CD4-positive, alpha-beta T cell (primary cell): ENCODE results near the gene POLRMT. TPM values are rescaled to one million over a fixed set of nuclear protein-coding genes. Genes with fewer than 3 reads are reported as not detected.
"Not testable (repeated sequence)": the region's sequence is repeated elsewhere in the genome, so short reads cannot be mapped to it uniquely, and the experiment has no call there.

Experiments used
- ATAC-seq: fragments of 200-7000 bp; cut with Tn5 transposase; one replicate; pipeline ENCODE4 v1.10.0; 2022; ENCODE audit warnings: mild to moderate bottlenecking; ENCODE audit not compliant: poor library complexity
- CTCF ChIA-PET: fragments of 350-600 bp; sonication (Branson Sonifier 250); formaldehyde crosslinking; loops from one replicate; lab custom pipeline; 2021; ENCODE audit warnings: antibody characterized with exemption, inconsistent platforms; lab: Charles Lee
- POLR2A ChIA-PET: fragments of 350-600 bp; sonication (Branson Sonifier 250); formaldehyde crosslinking; loops from one replicate; lab custom pipeline; 2021; ENCODE audit warnings: antibody characterized with exemption, inconsistent platforms; lab: Charles Lee
- DNase-seq, 14 experiments: peaks; one replicate each; pipeline ENCODE4 v3.0.0-alpha.2; 2013 to 2020; ENCODE audit warnings: mixed read lengths in 2 of 14
- H3K27ac ChIP-seq, 2 donors: one replicate each; pipeline versions ENCODE4 v1.5.1 to v1.7.0; 2013; ENCODE audit warnings: low read length in 2 of 2, low read depth in 1 of 2, mild to moderate bottlenecking in 1 of 2
- H3K27me3 ChIP-seq, 2 experiments: 1 replicate in 1 of 2; 2 replicates in 1 of 2; pipeline versions ENCODE4 v1.6.1 to v1.7.0; 2013; ENCODE audit warnings: low read length in 2 of 2, control low read depth in 1 of 2, mild to moderate bottlenecking in 1 of 2, moderate library complexity in 1 of 2; ENCODE audit not compliant: insufficient read depth in 2 of 2, control insufficient read depth in 1 of 2
- H3K36me3 ChIP-seq: one replicate; pipeline ENCODE4 v1.6.1; 2013; ENCODE audit warnings: low read length, control low read depth; ENCODE audit not compliant: insufficient read depth
- H3K4me1 ChIP-seq: one replicate; pipeline ENCODE4 v1.6.1; 2013; ENCODE audit warnings: low read length, control low read depth; ENCODE audit not compliant: insufficient read depth
- H3K4me3 ChIP-seq: one replicate; pipeline ENCODE4 v1.5.1; 2013; ENCODE audit warnings: mild to moderate bottlenecking, low read length, moderate library complexity
- H3K9me3 ChIP-seq, 2 experiments: 1 replicate in 1 of 2; 2 replicates in 1 of 2; pipeline versions ENCODE4 v1.6.1 to v1.7.0; 2013; ENCODE audit warnings: low read length in 2 of 2, mild to moderate bottlenecking in 2 of 2, control low read depth in 1 of 2, moderate library complexity in 1 of 2; ENCODE audit not compliant: control insufficient read depth in 1 of 2, insufficient read depth in 1 of 2
- H3K27ac Mint-ChIP-seq: one replicate; pipeline ENCODE4 v1.8.0; 2020; ENCODE audit warnings: mixed read lengths
- H3K27me3 Mint-ChIP-seq: one replicate; pipeline ENCODE4 v1.8.0; 2021; ENCODE audit warnings: mixed read lengths
- H3K36me3 Mint-ChIP-seq: one replicate; pipeline ENCODE4 v1.8.0; 2021; ENCODE audit warnings: low read depth, mixed read lengths
- H3K4me1 Mint-ChIP-seq: one replicate; pipeline ENCODE4 v1.8.0; 2021; ENCODE audit warnings: low read depth, mixed read lengths
- H3K4me3 Mint-ChIP-seq: one replicate; pipeline ENCODE4 v1.8.0; 2020; ENCODE audit warnings: mild to moderate bottlenecking, mixed read lengths
- H3K9me3 Mint-ChIP-seq: one replicate; pipeline ENCODE4 v1.8.0; 2020; ENCODE audit warnings: mixed read lengths
- CTCF ChIP-seq: fragments of 200-600 bp; IDR thresholded peaks from one replicate; pipeline ENCODE4 v1.8.0; 2022; ENCODE audit warnings: antibody characterized with exemption, mild to moderate bottlenecking
- intact Hi-C, 2 experiments: fragments of 100-400 bp; cut with DNase I in 1 of 2; cut with micrococcal nuclease in 1 of 2; formaldehyde crosslinking; loops; one replicate each; pipeline versions ENCODE4 v1.15.1 to v1.9.0; 2023 to 2025; cut with DNase I, micrococcal nuclease
- total RNA-seq, 174 experiments: library from RNA in 2 of 174; stranded (reverse) in 2 of 174; gene quantifications; one replicate each; pipeline ENCODE4 v1.2.3 and lab custom pipeline; 2021 to 2026

The POLRMT gene
- total RNA-seq, 2 experiments from 2014 or later, result 54.4 to 56.2 TPM

DNA sequence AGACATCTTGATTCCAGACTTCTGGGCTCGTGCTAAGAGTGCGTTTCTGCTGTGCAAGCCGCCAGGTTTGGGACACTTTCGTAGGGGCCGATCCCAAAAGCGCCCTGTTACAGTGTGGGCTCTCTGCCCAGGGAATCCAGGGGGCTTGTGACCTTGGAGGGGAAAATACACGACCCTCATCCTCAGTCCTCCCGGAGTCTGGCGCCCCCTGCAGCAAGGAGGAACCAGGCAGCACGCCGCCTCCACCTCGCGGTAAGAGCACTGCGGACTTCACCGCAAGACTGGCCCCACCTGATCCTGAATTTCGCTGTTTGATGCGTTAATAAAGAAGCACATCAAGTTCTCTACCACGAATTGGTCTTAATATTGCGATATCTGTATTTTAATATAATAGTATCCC lies 5.2 kb downstream of the POLRMT start:
- Mint-ChIP-seq H3K27me3 (no peaks in the 10 kb centered on the region), H3K4me3 (no peak overlapping the region), H3K4me1 (peaks cover 27% of the 10 kb centered on the region), H3K27ac (no peak overlapping the region), H3K9me3 (no peaks in the 10 kb centered on the region), H3K36me3 (peaks cover 57% of the 10 kb centered on the region)
- Histone ChIP-seq H3K9me3 (peaks cover 0 to 4% of the 10 kb centered on the region in 2 experiments), H3K27ac (no peak overlapping the region), H3K4me1 (peaks cover 30% of the 10 kb centered on the region), H3K36me3 (peaks cover 55% of the 10 kb centered on the region), H3K27me3 (no peaks in the 10 kb centered on the region), H3K4me3 (no peak overlapping the region)
- TF ChIP-seq CTCF, result no peak
- intact Hi-C loops, result no loop called here
- ChIA-PET POLR2A (no interaction called here), CTCF (interaction anchor here (1.4 kb wide), 1 partner anchor 44 kb away, joined by 4 read pairs; no protein-coding TSS in a partner anchor)
- ATAC-seq (no peak), DNase-seq (peak in 3 of 14 experiments; percentile 29 to 43 (median 38))

GRCh38 chr19:626566-626965 lies 6.8 kb downstream of the POLRMT start:
- DNase-seq, intact Hi-C loops, H3K27ac ChIP-seq, H3K27me3 ChIP-seq, H3K9me3 ChIP-seq, H3K9me3 Mint-ChIP-seq, H3K4me3 ChIP-seq, H3K27ac Mint-ChIP-seq, ATAC-seq, POLR2A ChIA-PET, H3K4me3 Mint-ChIP-seq, H3K27me3 Mint-ChIP-seq: not testable (repeated sequence)
- CTCF ChIA-PET, result interaction anchor here (0.7 to 0.8 kb wide), 2 partner anchors 20 to 33 kb away, joined by 3 read pairs; no protein-coding TSS in a partner anchor
- peaks cover 52% of the 10 kb centered on the region for H3K36me3 Mint-ChIP-seq
- H3K36me3 ChIP-seq, result peaks cover 60% of the 10 kb centered on the region
- peaks cover 16% of the 10 kb centered on the region for H3K4me1 Mint-ChIP-seq
- peaks cover 15% of the 10 kb centered on the region for H3K4me1 ChIP-seq

- Mint-ChIP-seq H3K9me3 (no peaks in the 10 kb centered on the region), H3K36me3 (peaks cover 44% of the 10 kb centered on the region), H3K4me1 (peaks cover 6% of the 10 kb centered on the region), H3K27me3 (no peaks in the 10 kb centered on the region), H3K27ac (no peak overlapping the region), H3K4me3 (no peak overlapping the region)
- POLR2A ChIA-PET, result no interaction called here
- TF ChIP-seq CTCF, result no peak
- no peak for ATAC-seq
- Histone ChIP-seq H3K4me3 (no peak overlapping the region), H3K27ac (no peak overlapping the region), H3K4me1 (peaks cover 3% of the 10 kb centered on the region), H3K27me3 (no peaks in the 10 kb centered on the region), H3K36me3 (peaks cover 56% of the 10 kb centered on the region), H3K9me3 (peaks cover 0 to 4% of the 10 kb centered on the region in 2 experiments)
- intact Hi-C loops, result no loop called here
- CTCF ChIA-PET, result interaction anchor here (0.6 kb wide), 1 partner anchor 41 kb away, joined by 3 read pairs; no protein-coding TSS in a partner anchor
- no peak for DNase-seq
Observed at GRCh38 chr19:625257-625656, 8.1 kb downstream of the POLRMT start.
